Mammary epithelial cell (primary cell): ENCODE measurements around the gene CHORDC1.

Source experiments
- EZH2 ChIP-seq: IDR thresholded peaks from 2 replicates; pipeline ENCODE4 v1.6.1; 2012; ENCODE audit warnings: low read length, inconsistent platforms, borderline replicate concordance
- TF ChIP-seq, protein P1 (sequence below), 2 donors: IDR thresholded peaks in 1 of 2; conservative IDR thresholded peaks in 1 of 2; 2 replicates each; pipeline ENCODE4 v1.5.1; 2011 to 2012; ENCODE audit warnings: inconsistent platforms in 2 of 2, low read length in 2 of 2, mild to moderate bottlenecking in 2 of 2, control low read depth in 1 of 2, low read depth in 1 of 2; ENCODE audit not compliant: insufficient read depth in 1 of 2; ENCODE audit errors: extremely low read depth in 1 of 2

DNA sequence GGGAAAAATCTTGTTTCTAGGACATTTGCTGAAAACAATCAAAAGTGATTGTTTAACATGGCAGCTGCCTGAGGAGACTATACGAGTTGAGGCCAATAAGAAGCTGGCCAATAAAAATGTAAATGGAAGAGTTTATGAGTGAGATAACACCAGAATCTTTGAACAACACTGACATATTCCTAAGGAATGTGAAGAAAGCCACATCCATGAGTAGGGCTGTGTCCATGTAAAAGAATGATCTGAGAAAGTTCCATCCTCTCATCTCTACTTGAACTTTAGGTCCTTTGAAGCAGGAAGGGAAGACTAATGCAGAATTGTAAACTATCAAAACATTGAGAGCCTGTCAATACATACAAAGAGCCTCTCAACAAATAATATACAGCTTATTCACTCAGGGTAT, 6.9 kb upstream of the CHORDC1 start:
- TF ChIP-seq, protein P1, sequence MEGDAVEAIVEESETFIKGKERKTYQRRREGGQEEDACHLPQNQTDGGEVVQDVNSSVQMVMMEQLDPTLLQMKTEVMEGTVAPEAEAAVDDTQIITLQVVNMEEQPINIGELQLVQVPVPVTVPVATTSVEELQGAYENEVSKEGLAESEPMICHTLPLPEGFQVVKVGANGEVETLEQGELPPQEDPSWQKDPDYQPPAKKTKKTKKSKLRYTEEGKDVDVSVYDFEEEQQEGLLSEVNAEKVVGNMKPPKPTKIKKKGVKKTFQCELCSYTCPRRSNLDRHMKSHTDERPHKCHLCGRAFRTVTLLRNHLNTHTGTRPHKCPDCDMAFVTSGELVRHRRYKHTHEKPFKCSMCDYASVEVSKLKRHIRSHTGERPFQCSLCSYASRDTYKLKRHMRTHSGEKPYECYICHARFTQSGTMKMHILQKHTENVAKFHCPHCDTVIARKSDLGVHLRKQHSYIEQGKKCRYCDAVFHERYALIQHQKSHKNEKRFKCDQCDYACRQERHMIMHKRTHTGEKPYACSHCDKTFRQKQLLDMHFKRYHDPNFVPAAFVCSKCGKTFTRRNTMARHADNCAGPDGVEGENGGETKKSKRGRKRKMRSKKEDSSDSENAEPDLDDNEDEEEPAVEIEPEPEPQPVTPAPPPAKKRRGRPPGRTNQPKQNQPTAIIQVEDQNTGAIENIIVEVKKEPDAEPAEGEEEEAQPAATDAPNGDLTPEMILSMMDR (conservative IDR thresholded peaks at IDR 0.05 in 1 of 2, IDR thresholded peaks at IDR 0.05 in 1 of 2; ENCODE audit: extremely low read depth in 1 of 2, insufficient read depth in 1 of 2, low read depth in 1 of 2, low read length in 2 of 2), result no peak
- no peak for TF ChIP-seq EZH2
